Measurements from ENCODE around the gene ALMS1. TPM values are rescaled to one million over a fixed set of nuclear protein-coding genes. Genes with fewer than 3 reads are reported as not detected.

ALMS1 gene
- total and polyA plus RNA-seq, 2 experiments from 2014 or later, result 4.6 to 14.5 TPM

DNA sequence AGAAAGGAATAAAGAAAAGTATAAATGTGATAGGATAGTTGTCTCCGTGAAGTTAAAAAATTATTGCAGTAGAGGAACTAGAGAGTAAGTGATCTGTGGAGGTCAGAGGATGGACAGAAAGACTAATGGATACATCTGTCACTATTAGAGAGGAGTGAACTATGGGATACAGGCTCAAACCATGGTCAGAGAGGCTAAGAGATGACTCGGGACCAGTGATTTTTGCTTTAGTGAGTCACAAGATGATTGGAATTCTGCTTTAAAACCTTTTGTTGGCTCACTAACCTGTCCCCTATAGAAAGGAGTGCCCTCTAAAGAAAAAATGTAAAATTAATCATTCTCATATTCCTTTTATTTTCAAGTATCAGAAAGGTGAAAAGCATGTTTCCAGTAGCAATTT is 30.3 kb downstream of the ALMS1 start:
- no peaks in the 10 kb centered on the region for H4K20me1 ChIP-seq (ENCODE audit: insufficient read depth, poor library complexity, severe bottlenecking)
- H3K27ac ChIP-seq, result no peak overlapping the region
- H3K4me3 ChIP-seq, result no peak overlapping the region
- no peaks in the 10 kb centered on the region for H3K9me3 ChIP-seq (ENCODE audit: low read depth)
- no peaks in the 10 kb centered on the region for H3K4me1 ChIP-seq (ENCODE audit: insufficient read depth)
- no peaks in the 10 kb centered on the region for H3K27me3 ChIP-seq
- DNase-seq (ENCODE audit: low spot score), result no peak
- 90% methylated on average over 2 of the region's 2 CpGs for WGBS (ENCODE audit: low lambda C conversion rate, missing lambda C conversion rate)
- TF ChIP-seq, protein P1, sequence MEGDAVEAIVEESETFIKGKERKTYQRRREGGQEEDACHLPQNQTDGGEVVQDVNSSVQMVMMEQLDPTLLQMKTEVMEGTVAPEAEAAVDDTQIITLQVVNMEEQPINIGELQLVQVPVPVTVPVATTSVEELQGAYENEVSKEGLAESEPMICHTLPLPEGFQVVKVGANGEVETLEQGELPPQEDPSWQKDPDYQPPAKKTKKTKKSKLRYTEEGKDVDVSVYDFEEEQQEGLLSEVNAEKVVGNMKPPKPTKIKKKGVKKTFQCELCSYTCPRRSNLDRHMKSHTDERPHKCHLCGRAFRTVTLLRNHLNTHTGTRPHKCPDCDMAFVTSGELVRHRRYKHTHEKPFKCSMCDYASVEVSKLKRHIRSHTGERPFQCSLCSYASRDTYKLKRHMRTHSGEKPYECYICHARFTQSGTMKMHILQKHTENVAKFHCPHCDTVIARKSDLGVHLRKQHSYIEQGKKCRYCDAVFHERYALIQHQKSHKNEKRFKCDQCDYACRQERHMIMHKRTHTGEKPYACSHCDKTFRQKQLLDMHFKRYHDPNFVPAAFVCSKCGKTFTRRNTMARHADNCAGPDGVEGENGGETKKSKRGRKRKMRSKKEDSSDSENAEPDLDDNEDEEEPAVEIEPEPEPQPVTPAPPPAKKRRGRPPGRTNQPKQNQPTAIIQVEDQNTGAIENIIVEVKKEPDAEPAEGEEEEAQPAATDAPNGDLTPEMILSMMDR (IDR thresholded peaks at IDR 0.05; ENCODE audit: poor library complexity), result no peak
- TF ChIP-seq EZH2 (IDR thresholded peaks at IDR 0.05; ENCODE audit: borderline replicate concordance), result no peak
- H2AFZ ChIP-seq, result no peak overlapping the region
- H3K9me2 ChIP-seq (replicated peaks; ENCODE audit: insufficient read depth), result no peaks in the 10 kb centered on the region
- H3K36me3 ChIP-seq (replicated peaks; ENCODE audit: insufficient read depth, low read depth), result no peaks in the 10 kb centered on the region
- peaks cover 7% of the 10 kb centered on the region for H3K79me2 ChIP-seq
- H3K4me2 ChIP-seq, result no peak overlapping the region

DNA sequence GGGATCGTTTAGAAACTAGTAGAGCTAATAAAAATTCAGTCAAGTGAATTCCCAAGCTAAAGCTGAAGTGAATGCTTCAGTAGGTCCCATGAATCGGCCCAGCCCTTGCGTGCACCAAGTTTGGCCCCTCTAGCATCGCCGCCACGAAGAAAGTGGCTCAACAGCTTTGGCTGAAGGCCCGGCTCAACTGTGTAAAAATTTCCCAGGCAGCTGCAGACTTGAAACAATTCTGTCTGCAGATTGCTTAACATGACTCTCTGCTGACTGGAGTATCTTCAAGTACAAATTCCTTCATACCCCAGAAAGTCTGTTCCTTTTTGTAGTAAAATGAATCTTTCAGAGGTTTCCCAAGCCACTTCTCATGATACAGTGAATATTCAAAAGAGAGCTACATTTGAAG is 32.7 kb downstream of the ALMS1 start:
- no peaks in the 10 kb centered on the region for H3K9me3 ChIP-seq (ENCODE audit: low read depth)
- no peaks in the 10 kb centered on the region for H3K27me3 ChIP-seq
- no peaks in the 10 kb centered on the region for H3K36me3 ChIP-seq (replicated peaks; ENCODE audit: insufficient read depth, low read depth)
- H3K9me2 ChIP-seq (replicated peaks; ENCODE audit: insufficient read depth), result no peaks in the 10 kb centered on the region
- peaks cover 2% of the 10 kb centered on the region for H3K79me2 ChIP-seq
- peak overlapping the region; percentile 41 for H3K27ac ChIP-seq
- TF ChIP-seq, protein P1 (IDR thresholded peaks at IDR 0.05; ENCODE audit: poor library complexity), result no peak
- TF ChIP-seq EZH2 (IDR thresholded peaks at IDR 0.05; ENCODE audit: borderline replicate concordance), result no peak
- TF ChIP-seq EZH2phosphoT487 (IDR thresholded peaks at IDR 0.05; ENCODE audit: low read depth, severe bottlenecking, unreplicated experiment), result no peak
- no peak overlapping the region for H2AFZ ChIP-seq
- 58% methylated on average over 7 of the region's 7 CpGs for WGBS (ENCODE audit: low lambda C conversion rate, missing lambda C conversion rate)
- no peaks in the 10 kb centered on the region for H3K4me1 ChIP-seq (ENCODE audit: insufficient read depth)
- peak; percentile 51 for DNase-seq (ENCODE audit: low spot score)
- H4K20me1 ChIP-seq (ENCODE audit: insufficient read depth, poor library complexity, severe bottlenecking), result no peaks in the 10 kb centered on the region
- H3K4me3 ChIP-seq, result no peak overlapping the region
- H3K4me2 ChIP-seq, result no peak overlapping the region

DNA sequence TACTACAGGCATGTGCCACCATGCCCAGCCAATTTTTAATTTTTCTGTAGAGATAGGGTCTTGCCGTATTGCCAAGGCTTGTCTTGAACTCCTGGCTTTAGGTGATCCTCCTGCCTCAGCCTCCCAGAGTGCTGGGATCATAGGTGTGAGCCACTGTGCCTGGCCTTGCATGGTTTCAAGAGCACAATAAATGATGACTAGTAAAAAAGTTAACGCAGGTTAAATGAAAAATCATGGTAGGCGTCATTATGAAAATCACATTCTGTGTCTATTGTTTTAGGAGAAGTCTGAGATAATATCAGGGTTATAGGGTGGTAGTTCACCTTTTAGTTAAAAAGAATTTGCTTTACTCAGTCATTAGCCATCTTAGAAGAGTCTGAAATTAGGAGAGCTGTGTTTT is 38.3 kb downstream of the ALMS1 start:
- Histone ChIP-seq H3K36me3 (replicated peaks; ENCODE audit: insufficient read depth, low read depth) (no peaks in the 10 kb centered on the region), H3K27me3 (no peaks in the 10 kb centered on the region), H2AFZ (no peak overlapping the region), H3K4me2 (no peak overlapping the region), H3K79me2 (no peaks in the 10 kb centered on the region), H3K9me3 (ENCODE audit: low read depth) (no peaks in the 10 kb centered on the region), H3K27ac (no peak overlapping the region), H4K20me1 (ENCODE audit: insufficient read depth, poor library complexity, severe bottlenecking) (no peaks in the 10 kb centered on the region), H3K9me2 (replicated peaks; ENCODE audit: insufficient read depth) (no peaks in the 10 kb centered on the region), H3K4me1 (ENCODE audit: insufficient read depth) (no peaks in the 10 kb centered on the region), H3K4me3 (no peak overlapping the region)
- WGBS (ENCODE audit: low lambda C conversion rate, missing lambda C conversion rate), result 93% methylated on average over 3 of the region's 3 CpGs
- no peak for DNase-seq (ENCODE audit: low spot score)
- no peak for TF ChIP-seq EZH2 (IDR thresholded peaks at IDR 0.05; ENCODE audit: borderline replicate concordance)

DNA sequence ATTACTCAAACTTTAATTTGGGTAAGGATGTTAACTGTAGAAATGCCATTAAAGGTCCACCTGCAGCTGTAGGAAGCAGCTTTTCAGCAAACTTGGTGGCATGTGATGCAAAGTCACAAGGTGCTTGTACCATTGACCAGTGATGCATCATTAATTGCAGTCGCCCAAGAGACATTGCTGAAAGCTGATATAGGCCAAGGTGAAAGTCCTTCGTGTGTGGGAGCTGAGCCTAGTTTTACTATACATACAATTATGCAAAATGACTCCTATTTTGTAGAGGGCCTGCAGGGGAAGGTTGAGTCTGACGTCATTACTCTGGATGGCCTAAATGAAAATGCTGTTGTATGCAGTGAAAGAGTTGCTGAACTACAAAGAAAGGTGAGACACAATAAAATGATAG is 40.5 kb downstream of the ALMS1 start:
- Histone ChIP-seq H3K4me2 (no peak overlapping the region), H3K4me1 (ENCODE audit: insufficient read depth) (no peaks in the 10 kb centered on the region), H3K79me2 (no peaks in the 10 kb centered on the region), H3K36me3 (replicated peaks; ENCODE audit: insufficient read depth, low read depth) (no peaks in the 10 kb centered on the region), H4K20me1 (ENCODE audit: insufficient read depth, poor library complexity, severe bottlenecking) (no peaks in the 10 kb centered on the region), H3K9me2 (replicated peaks; ENCODE audit: insufficient read depth) (no peaks in the 10 kb centered on the region), H3K27ac (peak overlapping the region; percentile 77), H3K9me3 (ENCODE audit: low read depth) (no peaks in the 10 kb centered on the region), H3K27me3 (no peaks in the 10 kb centered on the region), H2AFZ (no peak overlapping the region), H3K4me3 (no peak overlapping the region)
- peak; percentile 40 for DNase-seq (ENCODE audit: low spot score)
- WGBS (ENCODE audit: low lambda C conversion rate, missing lambda C conversion rate), result 80% methylated on average over 3 of the region's 3 CpGs
- no peak for TF ChIP-seq EZH2phosphoT487 (IDR thresholded peaks at IDR 0.05; ENCODE audit: low read depth, severe bottlenecking, unreplicated experiment)
- TF ChIP-seq, protein P1 (IDR thresholded peaks at IDR 0.05; ENCODE audit: poor library complexity), result no peak
- TF ChIP-seq EZH2 (IDR thresholded peaks at IDR 0.05; ENCODE audit: borderline replicate concordance), result no peak

Measured in hepatocyte (in vitro differentiated cells).